ENCODE measurements around the gene TSKS.
"Not testable (repeated sequence)": the region's sequence is repeated elsewhere in the genome, so short reads cannot be mapped to it uniquely, and the experiment has no call there.

The TSKS gene

GRCh38 chr19:49766007-49766929 lies 3.2 kb upstream of the TSKS start:
- peak; percentile 98 for DNase-seq

GRCh38 chr19:49764341-49764740 lies 1.2 kb upstream of the TSKS start:
- no peak for DNase-seq

GRCh38 chr19:49761625-49762311 lies 1.3 kb downstream of the TSKS start:
- no peak for DNase-seq

- DNase-seq: no peak
Observed at GRCh38 chr19:49761249-49761624, 1.9 kb downstream of the TSKS start.

GRCh38 chr19:49758292-49758691 lies 4.8 kb downstream of the TSKS start:
- no peak for DNase-seq

- no peak for DNase-seq
Observed at GRCh38 chr19:49755956-49756355, 7.2 kb downstream of the TSKS start.

GRCh38 chr19:49752701-49753100 lies 10.4 kb downstream of the TSKS start:
- no peak for DNase-seq

- no peak for DNase-seq
Observed at GRCh38 chr19:49749771-49750170, 13.3 kb downstream of the TSKS start.

- DNase-seq: no peak
Observed at GRCh38 chr19:49749055-49749716, 13.9 kb downstream of the TSKS start.

GRCh38 chr19:49746206-49746958 lies 16.7 kb downstream of the TSKS start:
- no peak for DNase-seq

- DNase-seq: no peak
Observed at GRCh38 chr19:49744946-49745381, 18.1 kb downstream of the TSKS start.

GRCh38 chr19:49741210-49741844 lies 21.8 kb downstream of the TSKS start:
- no peak for DNase-seq

- DNase-seq: no peak
Observed at GRCh38 chr19:49739933-49740332, 23.2 kb downstream of the TSKS start.

GRCh38 chr19:49739098-49739497 lies 24.0 kb downstream of the TSKS start:
- no peak for DNase-seq

- no peak for DNase-seq
Observed at GRCh38 chr19:49738268-49738667, 24.8 kb downstream of the TSKS start.

GRCh38 chr19:49730166-49730565 lies 32.9 kb downstream of the TSKS start:
- peak; percentile 29 for DNase-seq

- no peak for DNase-seq
Observed at GRCh38 chr19:49727217-49728030, 35.7 kb downstream of the TSKS start.

- not testable (repeated sequence) for DNase-seq
Observed at GRCh38 chr19:49719420-49719819, 43.7 kb downstream of the TSKS start.

GRCh38 chr19:49718991-49719390 lies 44.1 kb downstream of the TSKS start:
- no peak for DNase-seq

- no peak for DNase-seq
Observed at GRCh38 chr19:49718511-49718910, 44.6 kb downstream of the TSKS start.

- no peak for DNase-seq
Observed at GRCh38 chr19:49716154-49716553, 47.0 kb downstream of the TSKS start.
